IMR-90 (cell line): ENCODE data around the gene LCAT. TPM values are rescaled to one million over a fixed set of nuclear protein-coding genes. Genes with fewer than 3 reads are reported as not detected.

Experiments
- ATAC-seq: fragments of 200-7000 bp; cut with Tn5 transposase; 2 replicates; pipeline ENCODE4 v1.9.1; 2020; ENCODE audit warnings: low read depth, mild to moderate bottlenecking, moderate library complexity
- BruUV-seq: library from RNA; stranded (reverse); fragments of 400-500 nt; replicated peaks from 2 replicates; lab custom pipeline; 2021; lab: Mats Ljungman, UMichigan
- CTCF ChIA-PET: fragments of 300-600 bp; formaldehyde crosslinking; extraction: SDS; loops from one replicate; lab custom pipeline; 2021; ENCODE audit warnings: antibody characterized with exemption; lab: Yijun Ruan, JAX
- POLR2A ChIA-PET: fragments of 300-600 bp; sonication (Branson Sonifier 250); formaldehyde crosslinking; loops from one replicate; lab custom pipeline; 2022; ENCODE audit warnings: antibody characterized with exemption; ENCODE audit not compliant: unreplicated experiment; lab: Charles Lee
- DNase-seq: peaks from one replicate; pipeline ENCODE4 v3.0.0; 2013
- H2AFZ ChIP-seq: replicated peaks from 2 replicates; pipeline ENCODE3; 2013; ENCODE audit warnings: low read length, mild to moderate bottlenecking; ENCODE audit not compliant: poor library complexity
- H2AK5ac ChIP-seq: 2 replicates; pipeline ENCODE4 v1.6.1; 2013; ENCODE audit warnings: low read depth, low read length, inconsistent platforms
- H2AK9ac ChIP-seq: replicated peaks from 2 replicates; pipeline ENCODE3; 2013; ENCODE audit warnings: mild to moderate bottlenecking, low read depth, low read length, moderate library complexity; ENCODE audit not compliant: poor library complexity
- H2BK120ac ChIP-seq: 2 replicates; pipeline ENCODE4 v1.6.1; 2013; ENCODE audit warnings: low read depth, low read length, inconsistent platforms
- H2BK15ac ChIP-seq: 3 replicates; pipeline ENCODE4 v1.6.1; 2013; ENCODE audit warnings: low read depth, low read length, inconsistent platforms
- H2BK20ac ChIP-seq: 2 replicates; pipeline ENCODE4 v1.6.1; 2013; ENCODE audit warnings: low read depth, mild to moderate bottlenecking, inconsistent platforms, low read length, moderate library complexity
- H2BK5ac ChIP-seq: 2 replicates; pipeline ENCODE4 v1.6.1; 2013; ENCODE audit warnings: mild to moderate bottlenecking, low read depth, low read length, inconsistent platforms; ENCODE audit not compliant: poor library complexity, severe bottlenecking
- H3K14ac ChIP-seq: replicated peaks from 2 replicates; pipeline ENCODE4 v1.6.1; 2013; ENCODE audit warnings: low read depth, low read length, inconsistent platforms
- H3K18ac ChIP-seq: 2 replicates; pipeline ENCODE4 v1.6.1; 2013; ENCODE audit warnings: low read depth, low read length, control low read depth
- H3K23ac ChIP-seq: 2 replicates; pipeline ENCODE4 v1.6.1; 2013; ENCODE audit warnings: low read depth, low read length, inconsistent platforms
- H3K27ac ChIP-seq: 2 replicates; pipeline ENCODE4 v1.5.1; 2013; ENCODE audit warnings: mild to moderate bottlenecking, control low read depth, low read length; ENCODE audit not compliant: insufficient read depth
- H3K27me3 ChIP-seq: 2 replicates; pipeline ENCODE4 v1.6.1; 2013; ENCODE audit warnings: low read length; ENCODE audit not compliant: control insufficient read depth, insufficient read depth
- H3K36me3 ChIP-seq: 2 replicates; pipeline ENCODE4 v1.6.1; 2013; ENCODE audit warnings: low read length, mixed read lengths; ENCODE audit not compliant: control insufficient read depth, insufficient read depth
- H3K4ac ChIP-seq: 2 replicates; pipeline ENCODE4 v1.6.1; 2013; ENCODE audit warnings: low read depth, low read length, inconsistent platforms
- H3K4me1 ChIP-seq: 2 replicates; pipeline ENCODE4 v1.6.1; 2013; ENCODE audit warnings: low read length, mixed read lengths; ENCODE audit not compliant: control insufficient read depth, insufficient read depth
- H3K4me2 ChIP-seq: 2 replicates; pipeline ENCODE4 v1.6.1; 2013; ENCODE audit warnings: low read depth, mild to moderate bottlenecking, control low read depth, low read length, moderate library complexity
- H3K4me3 ChIP-seq: 2 replicates; pipeline ENCODE4 v1.5.1; 2013; ENCODE audit warnings: low read depth, mild to moderate bottlenecking, control low read depth, low read length, moderate library complexity; ENCODE audit not compliant: insufficient read depth
- H3K56ac ChIP-seq: 2 replicates; pipeline ENCODE4 v1.6.1; 2013; ENCODE audit warnings: low read length, inconsistent platforms; ENCODE audit not compliant: insufficient read depth; ENCODE audit errors: extremely low read depth
- H3K79me1 ChIP-seq, 2 experiments: 2 replicates each; pipeline ENCODE4 v1.6.1; 2013; ENCODE audit warnings: low read length in 2 of 2, inconsistent platforms in 1 of 2, low read depth in 1 of 2
- H3K9ac ChIP-seq: 2 replicates; pipeline ENCODE4 v1.6.1; 2013; ENCODE audit warnings: low read depth, low read length, control low read depth
- H3K9me1 ChIP-seq: 2 replicates; pipeline ENCODE4 v1.6.1; 2013; ENCODE audit warnings: low read length, inconsistent platforms; ENCODE audit not compliant: insufficient read depth
- H3K9me3 ChIP-seq: 2 replicates; pipeline ENCODE4 v1.6.1; 2013; ENCODE audit warnings: low read length; ENCODE audit not compliant: control insufficient read depth, insufficient read depth
- H4K20me1 ChIP-seq: 2 replicates; pipeline ENCODE4 v1.6.1; 2013; ENCODE audit warnings: low read length, inconsistent platforms; ENCODE audit not compliant: insufficient read depth
- H4K5ac ChIP-seq: 2 replicates; pipeline ENCODE4 v1.6.1; 2013; ENCODE audit warnings: mild to moderate bottlenecking, low read depth, low read length, control low read depth
- H4K8ac ChIP-seq, 2 experiments: 2 replicates each; pipeline ENCODE4 v1.6.1; 2013; ENCODE audit warnings: low read depth in 2 of 2, low read length in 2 of 2, control low read depth in 1 of 2, inconsistent platforms in 1 of 2
- H4K91ac ChIP-seq: 2 replicates; pipeline ENCODE4 v1.6.1; 2013; ENCODE audit warnings: low read depth, low read length, inconsistent platforms; ENCODE audit not compliant: insufficient read depth
- BHLHE40 ChIP-seq: fragments of 150-350 bp; IDR thresholded peaks from 2 replicates; pipeline ENCODE4 v1.6.1; 2016; ENCODE audit warnings: mild to moderate bottlenecking, low read depth, low read length
- CEBPB ChIP-seq: IDR thresholded peaks from 2 replicates; pipeline ENCODE4 v1.6.1; 2012; ENCODE audit warnings: low read depth, low read length, improper control_type of control experiment
- CHD1 ChIP-seq: IDR thresholded peaks from 2 replicates; pipeline ENCODE4 v1.6.1; 2012; ENCODE audit warnings: low read depth, low read length, improper control_type of control experiment
- FOS ChIP-seq: fragments of 150-350 bp; IDR thresholded peaks from 2 replicates; pipeline ENCODE4 v1.6.1; 2016; ENCODE audit warnings: low read depth, low read length
- MAZ ChIP-seq: IDR thresholded peaks from 2 replicates; pipeline ENCODE4 v1.6.1; 2012; ENCODE audit warnings: low read depth, mild to moderate bottlenecking, low read length, improper control_type of control experiment, moderate library complexity, borderline replicate concordance
- MXI1 ChIP-seq: IDR thresholded peaks from 2 replicates; pipeline ENCODE4 v1.6.1; 2012; ENCODE audit warnings: low read depth, mild to moderate bottlenecking, low read length, moderate library complexity, borderline replicate concordance
- NFE2L2 ChIP-seq: fragments of 150-350 bp; IDR thresholded peaks from 2 replicates; pipeline ENCODE4 v1.6.1; 2016; ENCODE audit warnings: low read depth, mild to moderate bottlenecking, low read length
- POLR2A ChIP-seq: IDR thresholded peaks from 2 replicates; pipeline ENCODE4 v1.6.1; 2012; ENCODE audit warnings: mild to moderate bottlenecking, low read depth, low read length
- RAD21 ChIP-seq: IDR thresholded peaks from 2 replicates; pipeline ENCODE4 v1.6.1; 2012; ENCODE audit warnings: low read length, improper control_type of control experiment
- RCOR1 ChIP-seq: IDR thresholded peaks from 2 replicates; pipeline ENCODE4 v1.6.1; 2012; ENCODE audit warnings: mild to moderate bottlenecking, low read length, improper control_type of control experiment; ENCODE audit not compliant: insufficient replicate concordance
- SMC3 ChIP-seq: fragments of 150-350 bp; IDR thresholded peaks from 2 replicates; pipeline ENCODE4 v1.6.1; 2016; ENCODE audit warnings: low read depth, mild to moderate bottlenecking, antibody characterized with exemption, low read length, moderate library complexity
- USF2 ChIP-seq: fragments of 150-350 bp; IDR thresholded peaks from 2 replicates; pipeline ENCODE4 v1.6.1; 2017; ENCODE audit warnings: mild to moderate bottlenecking, antibody characterized with exemption, low read length, low read depth
- WGBS, 2 experiments: methylation state at CpG; one replicate each; pipeline versions ENCODE4 v1.1.5 to v1.1.7; 2013; ENCODE audit warnings: missing lambda C conversion rate in 2 of 2; ENCODE audit not compliant: insufficient read length in 1 of 2; ENCODE audit errors: extremely low coverage in 2 of 2; 5-methylcytosine and 5-hydroxymethylcytosine counted together
- dilution Hi-C: fragments of 300-500 bp; cut with HindIII; formaldehyde crosslinking; loops from one replicate; pipeline ENCODE4 v1.14.3; 2018; ENCODE audit warnings: low sequenced_read_pairs; ENCODE audit not compliant: unreplicated experiment
- in situ Hi-C: fragments of 300-500 bp; cut with MboI; formaldehyde crosslinking; loops from 3 replicates; pipeline ENCODE4 v1.14.3; 2019; ENCODE audit warnings: low sequenced_read_pairs, inconsistent platforms, mixed read lengths
- intact Hi-C: fragments of 100-400 bp; cut with micrococcal nuclease; formaldehyde crosslinking; loops from 2 replicates; pipeline ENCODE4 v1.10.0; 2022
- polyA plus RNA-seq, 3 experiments: library from polyadenylated mRNA; depleted of rRNA; stranded (reverse); fragments of >200 nt; gene quantifications; 2 replicates each; pipeline ENCODE4 v1.2.3, GENCODE V29; 2012; ENCODE audit warnings: low replicate concordance in 1 of 3
- total RNA-seq: library from RNA; depleted of rRNA; stranded (reverse); fragments of >200 nt; gene quantifications from 2 replicates; pipeline ENCODE4 v1.2.3, GENCODE V29; 2012
- TF ChIP-seq, protein P1 (sequence below): fragments of 150-350 bp; IDR thresholded peaks from 2 replicates; pipeline ENCODE4 v1.6.1; 2016; ENCODE audit warnings: low read depth, mild to moderate bottlenecking, low read length, moderate library complexity, borderline replicate concordance

The LCAT gene
- total and polyA plus RNA-seq, 2 of the 4 experiments (the other 2 are of a cell fraction), result 1.4 to 18.8 TPM

DNA sequence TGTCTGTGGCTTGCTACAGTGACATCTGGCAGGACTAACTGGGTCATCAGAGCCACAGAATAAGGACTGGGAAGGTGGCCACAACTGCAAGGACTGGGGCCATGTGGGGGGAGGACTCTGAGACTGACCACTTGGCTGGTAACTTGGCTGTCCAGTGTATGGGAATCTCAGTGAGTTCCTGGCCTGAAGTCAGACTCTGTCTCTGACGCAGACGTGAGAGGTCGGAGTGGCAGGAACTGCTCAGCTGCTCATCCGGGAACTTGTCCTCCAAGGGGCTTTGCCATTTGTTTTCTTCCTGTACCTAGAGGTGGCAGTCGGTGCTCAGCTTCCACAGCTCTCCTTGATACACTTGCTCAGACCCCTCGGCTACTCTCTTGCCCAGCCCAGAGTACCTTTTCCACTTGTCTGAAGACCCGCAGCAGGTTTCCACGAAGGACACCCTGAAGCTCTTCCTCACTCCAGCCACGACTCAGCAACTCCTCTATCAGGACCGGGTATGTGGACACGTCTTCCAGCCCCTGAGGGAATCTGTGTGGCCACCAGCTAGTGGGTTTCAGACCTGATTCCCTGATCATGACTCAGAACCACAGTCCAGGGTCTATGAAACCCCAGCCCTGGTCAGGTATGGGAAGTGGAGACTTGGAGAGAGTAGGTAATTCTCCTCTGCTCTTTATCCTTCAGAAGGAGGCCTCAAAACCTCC, 43.7 kb upstream of the LCAT start (continued):
- no peak for TF ChIP-seq CEBPB

GRCh38 chr16:67986949-67987348, 43.0 kb upstream of the LCAT start:
- CTCF ChIA-PET, result interaction anchor here (0.6 kb wide), 1 partner anchor 258 kb away, joined by 4 read pairs; the partner anchor contains the start of gene PLA2G15
- no peak overlapping the region for H2BK120ac ChIP-seq
- H3K56ac ChIP-seq, result no peak overlapping the region
- H2BK5ac ChIP-seq, result no peak overlapping the region
- H3K79me1 ChIP-seq, result no peaks in the 10 kb centered on the region
- H3K27me3 ChIP-seq, result peaks cover 5% of the 10 kb centered on the region; the same call in 1 of the 2 replicates
- H4K5ac ChIP-seq, result no peak overlapping the region
- H3K4me1 ChIP-seq, result peaks cover 1% of the 10 kb centered on the region; the same call in 1 of the 2 replicates
- H4K8ac ChIP-seq, result no peak overlapping the region
- no peak overlapping the region for H3K4me3 ChIP-seq
- H3K4me2 ChIP-seq, result no peak overlapping the region
- no peak overlapping the region for H3K23ac ChIP-seq
- TF ChIP-seq CEBPB (no peak), NFE2L2 (no peak), POLR2A (no peak), FOS (no peak), SMC3 (no peak), BHLHE40 (no peak), USF2 (no peak), MAZ (no peak), CHD1 (no peak), MXI1 (no peak), RCOR1 (no peak), RAD21 (no peak)
- TF ChIP-seq, protein P1, sequence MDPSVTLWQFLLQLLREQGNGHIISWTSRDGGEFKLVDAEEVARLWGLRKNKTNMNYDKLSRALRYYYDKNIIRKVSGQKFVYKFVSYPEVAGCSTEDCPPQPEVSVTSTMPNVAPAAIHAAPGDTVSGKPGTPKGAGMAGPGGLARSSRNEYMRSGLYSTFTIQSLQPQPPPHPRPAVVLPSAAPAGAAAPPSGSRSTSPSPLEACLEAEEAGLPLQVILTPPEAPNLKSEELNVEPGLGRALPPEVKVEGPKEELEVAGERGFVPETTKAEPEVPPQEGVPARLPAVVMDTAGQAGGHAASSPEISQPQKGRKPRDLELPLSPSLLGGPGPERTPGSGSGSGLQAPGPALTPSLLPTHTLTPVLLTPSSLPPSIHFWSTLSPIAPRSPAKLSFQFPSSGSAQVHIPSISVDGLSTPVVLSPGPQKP, result no peak
- H4K91ac ChIP-seq, result no peak overlapping the region
- ATAC-seq, result no peak
- dilution Hi-C loops, result no loop called here
- H3K18ac ChIP-seq, result no peak overlapping the region
- in situ Hi-C loops, result loop anchor here (10.0 kb wide), 1 partner anchor 238 kb away; no protein-coding TSS in a partner anchor
- H2AK5ac ChIP-seq, result no peak overlapping the region
- WGBS, 2 experiments, result no CpG with 5 or more reads among the region's 5 CpGs
- no peak overlapping the region for H2AFZ ChIP-seq
- H3K14ac ChIP-seq, result no peak overlapping the region
- no peaks in the 10 kb centered on the region for H3K9me1 ChIP-seq
- no peak for DNase-seq
- H3K36me3 ChIP-seq, result no peaks in the 10 kb centered on the region
- H4K20me1 ChIP-seq, result no peaks in the 10 kb centered on the region
- H3K27ac ChIP-seq, result no peak overlapping the region
- H3K4ac ChIP-seq, result no peak overlapping the region
- intact Hi-C loops, result no loop called here
- no peaks in the 10 kb centered on the region for H3K9me3 ChIP-seq
- H2BK15ac ChIP-seq, result no peak overlapping the region
- no peak overlapping the region for H2BK20ac ChIP-seq
- no peak overlapping the region for H3K9ac ChIP-seq
- POLR2A ChIA-PET, result interaction anchor here (0.6 kb wide), 1 partner anchor 105 kb away, joined by 3 read pairs; no protein-coding TSS in a partner anchor
- no TSS peak for BruUV-seq
- H2AK9ac ChIP-seq, result no peak overlapping the region
